NT2/D1 (cell line): ENCODE results near the gene ATXN10.

Experiments used
- SUZ12 ChIP-seq: IDR thresholded peaks from 2 replicates; pipeline ENCODE4 v1.6.1; 2011; ENCODE audit not compliant: insufficient read length, insufficient read depth; ENCODE audit errors: extremely low read depth
- YY1 ChIP-seq: IDR thresholded peaks from 2 replicates; pipeline ENCODE4 v1.6.1; 2011; ENCODE audit not compliant: insufficient read length, insufficient read depth
- ZNF274 ChIP-seq: IDR thresholded peaks from 2 replicates; pipeline ENCODE4 v1.6.1; 2011; ENCODE audit warnings: mild to moderate bottlenecking, low read depth, low read length

DNA sequence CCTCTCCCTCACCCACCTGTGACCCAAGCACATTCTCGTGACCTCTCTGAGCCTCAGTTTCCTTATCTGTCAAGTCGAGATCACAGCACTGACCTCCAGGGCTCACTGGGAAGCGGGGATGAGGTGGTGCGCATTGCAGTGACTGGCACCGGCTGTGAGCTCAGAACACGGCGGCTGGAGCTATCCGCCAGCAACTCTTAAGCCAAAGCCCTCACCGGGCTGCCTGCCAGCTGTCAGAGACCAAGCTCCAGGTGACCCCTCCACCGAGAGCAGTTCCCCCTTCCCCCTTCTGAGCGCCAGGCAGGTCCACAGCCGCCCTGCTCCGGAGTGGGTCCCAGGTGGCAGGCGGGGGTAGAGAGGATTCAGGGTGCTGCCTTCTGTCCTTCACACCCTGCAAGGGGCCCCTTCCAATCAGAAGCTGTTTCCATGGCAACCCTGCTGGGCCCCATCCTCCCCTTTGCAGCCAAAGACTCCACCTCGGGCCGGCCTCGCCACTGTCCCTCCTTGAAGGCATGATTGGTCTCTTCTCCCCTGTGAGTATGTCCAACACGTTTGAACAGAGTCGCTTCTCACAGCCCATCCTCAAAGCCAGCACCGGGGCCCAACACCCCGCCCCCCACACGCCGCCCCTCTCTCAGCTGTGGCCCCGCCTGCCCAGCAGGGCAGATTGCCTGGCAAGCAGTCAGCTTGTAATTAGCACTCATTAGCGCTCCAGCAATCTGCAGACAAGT, 206.6 kb downstream of the ATXN10 start:
- no peak for TF ChIP-seq YY1
- no peak for TF ChIP-seq ZNF274
- TF ChIP-seq SUZ12 = no peak
